Fibroblast of lung (primary cell): ENCODE data around the gene TMEM127. TPM values are rescaled to one million over a fixed set of nuclear protein-coding genes. Genes with fewer than 3 reads are reported as not detected.
"Not testable (repeated sequence)": the region's sequence is repeated elsewhere in the genome, so short reads cannot be mapped to it uniquely, and the experiment has no call there.

ENCODE experiments used
- DNase-seq, 2 donors: peaks; one replicate each; pipeline versions ENCODE4 v3.0.0 to v3.0.0-alpha.2; 2010; ENCODE audit warnings: low read depth in 2 of 2
- H2AFZ ChIP-seq: 2 replicates; pipeline ENCODE4 v1.5.1; 2012; ENCODE audit warnings: low read length, control low read depth, inconsistent platforms
- H3K27ac ChIP-seq: 2 replicates; pipeline ENCODE4 v1.5.1; 2011; ENCODE audit warnings: low read length, control low read depth; ENCODE audit not compliant: insufficient read depth
- H3K27me3 ChIP-seq: 2 replicates; pipeline ENCODE4 v1.5.1; 2011; ENCODE audit warnings: mild to moderate bottlenecking, low read length; ENCODE audit not compliant: control insufficient read depth, insufficient read depth
- H3K36me3 ChIP-seq: 2 replicates; pipeline ENCODE4 v1.5.1; 2011; ENCODE audit warnings: low read length; ENCODE audit not compliant: control insufficient read depth, insufficient read depth
- H3K4me1 ChIP-seq: 2 replicates; pipeline ENCODE4 v1.5.1; 2011; ENCODE audit warnings: low read length; ENCODE audit not compliant: control insufficient read depth, insufficient read depth; ENCODE audit errors: extremely low read depth
- H3K4me2 ChIP-seq: 2 replicates; pipeline ENCODE4 v1.5.1; 2011; ENCODE audit warnings: low read length, control low read depth; ENCODE audit not compliant: insufficient read depth; ENCODE audit errors: extremely low read depth
- H3K4me3 ChIP-seq, 4 experiments: fragments of 200-600 bp in 1 of 4; sonication (generic) in 1 of 4; replicated peaks in 1 of 4; 2 replicates each; pipeline ENCODE4 v1.5.1; 2011 to 2016; ENCODE audit warnings: low read length in 4 of 4, low read depth in 3 of 4, mild to moderate bottlenecking in 3 of 4, control low read depth in 2 of 4, inconsistent platforms in 1 of 4, mixed read lengths in 1 of 4; ENCODE audit not compliant: insufficient read depth in 1 of 4; ENCODE audit errors: control extremely low read depth in 1 of 4
- H3K79me2 ChIP-seq: 2 replicates; pipeline ENCODE4 v1.5.1; 2012; ENCODE audit warnings: mild to moderate bottlenecking, low read length, inconsistent platforms; ENCODE audit not compliant: control insufficient read depth, insufficient read depth
- H3K9ac ChIP-seq: 2 replicates; pipeline ENCODE4 v1.5.1; 2011; ENCODE audit warnings: mild to moderate bottlenecking, low read length, control low read depth; ENCODE audit not compliant: insufficient read depth
- H3K9me3 ChIP-seq: 2 replicates; pipeline ENCODE4 v1.5.1; 2012; ENCODE audit warnings: low read depth, low read length; ENCODE audit not compliant: control insufficient read depth, insufficient read depth
- H4K20me1 ChIP-seq: 2 replicates; pipeline ENCODE4 v1.5.1; 2011; ENCODE audit warnings: low read length; ENCODE audit not compliant: control insufficient read depth, insufficient read depth; ENCODE audit errors: extremely low read depth
- CTCF ChIP-seq, 2 donors: IDR thresholded peaks in 1 of 2; conservative IDR thresholded peaks in 1 of 2; 1 replicate in 1 of 2; 2 replicates in 1 of 2; pipeline ENCODE4 v1.5.1; 2011 to 2012; ENCODE audit warnings: low read length in 2 of 2, control low read depth in 1 of 2, inconsistent platforms in 1 of 2, low read depth in 1 of 2, mild to moderate bottlenecking in 1 of 2
- EZH2 ChIP-seq: IDR thresholded peaks from 2 replicates; pipeline ENCODE4 v1.5.1; 2012; ENCODE audit warnings: low read length, control low read depth, mild to moderate bottlenecking; ENCODE audit errors: missing control alignments
- polyA plus RNA-seq, 2 donors: library from polyadenylated mRNA; depleted of rRNA in 1 of 2; stranded (reverse) in 1 of 2; unstranded in 1 of 2; fragments of >200 nt; gene quantifications; 2 replicates each; pipeline ENCODE4 v1.2.1, GENCODE V29; 2011 to 2012; ENCODE audit warnings: missing spikeins in 1 of 2
- total RNA-seq: library from RNA; depleted of rRNA; stranded (reverse); fragments of >200 nt; gene quantifications from 2 replicates; pipeline ENCODE4 v1.2.1, GENCODE V29; 2014

Gene TMEM127
- total and polyA plus RNA-seq, 2 donors (not counting 1 experiment from before 2014, with no cell fraction given): 20.8 to 48.0 TPM

- DNase-seq: no peak
- H3K79me2 ChIP-seq: peaks cover 15% of the 10 kb centered on the region
- peak overlapping the region; percentile 62 to 99 (median 95) for H3K4me3 ChIP-seq
- peaks cover 16% of the 10 kb centered on the region for H3K36me3 ChIP-seq
- TF ChIP-seq CTCF (conservative IDR thresholded peaks at IDR 0.05 in 1 of 2, IDR thresholded peaks at IDR 0.05 in 1 of 2; ENCODE audit: low read depth in 1 of 2, low read length in 2 of 2): no peak
- no peak for TF ChIP-seq EZH2
- no peaks in the 10 kb centered on the region for H3K27me3 ChIP-seq
- no peak overlapping the region for H2AFZ ChIP-seq
- H3K4me2 ChIP-seq: peak overlapping the region; percentile 61
- H3K27ac ChIP-seq: peak overlapping the region; percentile 81
- no peaks in the 10 kb centered on the region for H4K20me1 ChIP-seq
- H3K9ac ChIP-seq: no peak overlapping the region
- no peaks in the 10 kb centered on the region for H3K9me3 ChIP-seq
- peaks cover 5% of the 10 kb centered on the region for H3K4me1 ChIP-seq
These were observed 38.8 kb upstream of the TMEM127 start for GRCh38 chr2:96304606-96305005.

GRCh38 chr2:96301865-96302264 lies 36.1 kb upstream of the TMEM127 start:
- Histone ChIP-seq H3K79me2 (peaks cover 15% of the 10 kb centered on the region), H3K27me3 (no peaks in the 10 kb centered on the region), H3K27ac (no peak overlapping the region), H3K4me1 (peaks cover 5% of the 10 kb centered on the region), H2AFZ (no peak overlapping the region), H3K9me3 (no peaks in the 10 kb centered on the region), H3K9ac (no peak overlapping the region), H3K4me2 (no peak overlapping the region), H3K36me3 (peaks cover 33% of the 10 kb centered on the region), H3K4me3 (no peak overlapping the region), H4K20me1 (no peaks in the 10 kb centered on the region)
- no peak for DNase-seq
- TF ChIP-seq EZH2 (no peak), CTCF (conservative IDR thresholded peaks at IDR 0.05 in 1 of 2, IDR thresholded peaks at IDR 0.05 in 1 of 2; ENCODE audit: low read depth in 1 of 2, low read length in 2 of 2) (no peak)

- H3K9ac ChIP-seq: no peak overlapping the region
- H4K20me1 ChIP-seq: no peaks in the 10 kb centered on the region
- no peaks in the 10 kb centered on the region for H3K27me3 ChIP-seq
- H3K27ac ChIP-seq: no peak overlapping the region
- no peak overlapping the region for H3K4me3 ChIP-seq
- H3K4me1 ChIP-seq: no peaks in the 10 kb centered on the region
- H3K9me3 ChIP-seq: no peaks in the 10 kb centered on the region
- peaks cover 47% of the 10 kb centered on the region for H3K36me3 ChIP-seq
- TF ChIP-seq CTCF (conservative IDR thresholded peaks at IDR 0.05 in 1 of 2, IDR thresholded peaks at IDR 0.05 in 1 of 2; ENCODE audit: low read depth in 1 of 2, low read length in 2 of 2): no peak
- no peak for TF ChIP-seq EZH2
- no peak overlapping the region for H3K4me2 ChIP-seq
- no peak overlapping the region for H2AFZ ChIP-seq
- DNase-seq: no peak
- no peaks in the 10 kb centered on the region for H3K79me2 ChIP-seq
These were observed 31.1 kb upstream of the TMEM127 start for GRCh38 chr2:96296925-96297324.

- not testable (repeated sequence) for H3K4me1 ChIP-seq, H3K79me2 ChIP-seq, H2AFZ ChIP-seq, H3K4me3 ChIP-seq, H3K9me3 ChIP-seq, H3K27me3 ChIP-seq, H3K9ac ChIP-seq, H3K4me2 ChIP-seq, H4K20me1 ChIP-seq, H3K27ac ChIP-seq
- DNase-seq: peak in 1 of 2 donors; percentile 4
- peaks cover 44% of the 10 kb centered on the region for H3K36me3 ChIP-seq
These were observed 28.5 kb upstream of the TMEM127 start for GRCh38 chr2:96294271-96294670.
